H1 (cell line): ENCODE data around the gene EXD3. TPM values are rescaled to one million over a fixed set of nuclear protein-coding genes. Genes with fewer than 3 reads are reported as not detected.

ENCODE experiments used
- microRNA-seq, 2 experiments: library from miRNA; unstranded; fragments of <30 nt; microRNA quantifications; one replicate each; pipeline versions ENCODE4 to v1.2.0, GENCODE V29; 2016 to 2020; ENCODE audit warnings: borderline microRNAs expressed in 2 of 2, borderline number of aligned reads in 2 of 2, borderline replicate concordance in 1 of 2
- polyA plus RNA-seq, 7 experiments: library from polyadenylated mRNA; depleted of rRNA in 3 of 7; stranded (reverse) in 5 of 7; unstranded in 2 of 7; fragments of >200 nt in 5 of 7; fragments of 200-250 nt in 2 of 7; gene quantifications; 1 replicate in 5 of 7; 2 replicates in 1 of 7; 4 replicates in 1 of 7; pipeline versions ENCODE4 v1.2.1 to v1.2.3, GENCODE V29; 2011 to 2013; ENCODE audit warnings: missing spikeins in 2 of 7, mixed read lengths in 2 of 7
- total RNA-seq: library from RNA; stranded (reverse); fragmentation: NEBNext Ultra II Directional; extraction: Animal tissue kit (Norgen Biotek cat#: 25700); gene quantifications from 2 replicates; pipeline ENCODE4 v1.2.1, GENCODE V29; 2021

The EXD3 gene
- total and polyA plus RNA-seq, 2 of the 8 experiments (the other 6 are each of a cell fraction or from before 2014, with no cell fraction given), result 7.2 to 9.4 TPM

Small RNA genes lying within 50 kb of the gene (microRNA-seq; reads per million reads assigned to microRNA genes)
- 0.81 to 0.92 reads per million in 2 experiments for gene MIR7114

Other genes with a start within 250 kb of the EXD3 start
- gene ANAPC2, start 234.6 kb downstream of the EXD3 start, total RNA-seq, result 37.7 and 41.9 TPM in 2 replicates
- gene ANAPC2, start 234.6 kb downstream of the EXD3 start, polyA plus RNA-seq (2011; rRNA removed), result 30.2 and 44.3 TPM in 2 replicates
- 87.3 and 91.3 TPM in 2 replicates for gene SSNA1, start 234.5 kb downstream of the EXD3 start, total RNA-seq
- gene SSNA1, start 234.5 kb downstream of the EXD3 start, polyA plus RNA-seq (2011; rRNA removed), result 157 and 182 TPM in 2 replicates
- gene TPRN, start 222.4 kb downstream of the EXD3 start, total RNA-seq, result 23.2 and 27.2 TPM in 2 replicates
- 9.7 and 14.9 TPM in 2 replicates for gene TPRN, start 222.4 kb downstream of the EXD3 start, polyA plus RNA-seq (2011; rRNA removed)
- gene TMEM203, start 217.5 kb downstream of the EXD3 start, total RNA-seq, result 44.1 and 44.2 TPM in 2 replicates
- 57.1 and 67.1 TPM in 2 replicates for gene TMEM203, start 217.5 kb downstream of the EXD3 start, polyA plus RNA-seq (2011; rRNA removed)
- gene NDOR1, start 217.5 kb downstream of the EXD3 start, total RNA-seq, result 32.3 and 33.2 TPM in 2 replicates
- gene NDOR1, start 217.5 kb downstream of the EXD3 start, polyA plus RNA-seq (2011; rRNA removed), result 25.7 and 42.4 TPM in 2 replicates
- 7.7 and 8.9 TPM in 2 replicates for gene RNF208, start 200.9 kb downstream of the EXD3 start, total RNA-seq
- gene RNF208, start 200.9 kb downstream of the EXD3 start, polyA plus RNA-seq (2011; rRNA removed), result 2.7 and 4.8 TPM in 2 replicates
- 1.0 and 1.6 TPM in 2 replicates for gene CYSRT1, start 198.0 kb downstream of the EXD3 start, total RNA-seq
- gene CYSRT1, start 198.0 kb downstream of the EXD3 start, polyA plus RNA-seq (2011; rRNA removed), result 6.5 and 7.6 TPM in 2 replicates
- 0.17 TPM in 1 of 2 replicates, not detected in the other for gene RNF224, start 195.7 kb downstream of the EXD3 start, total RNA-seq
- gene RNF224, start 195.7 kb downstream of the EXD3 start, polyA plus RNA-seq (2011; rRNA removed), result 0.24 and 0.25 TPM in 2 replicates
- gene SLC34A3, start 192.3 kb downstream of the EXD3 start, total RNA-seq, result not detected in 2 replicates
- gene SLC34A3, start 192.3 kb downstream of the EXD3 start, polyA plus RNA-seq (2011; rRNA removed), result 0.06 and 0.08 TPM in 2 replicates
- 307 and 311 TPM in 2 replicates for gene TUBB4B, start 181.9 kb downstream of the EXD3 start, total RNA-seq
- gene TUBB4B, start 181.9 kb downstream of the EXD3 start, polyA plus RNA-seq (2011; rRNA removed), result 280 and 342 TPM in 2 replicates
- gene STPG3, start 171.9 kb downstream of the EXD3 start, total RNA-seq, result not detected in 2 replicates
- 0.14 TPM in 1 of 2 replicates, not detected in the other for gene STPG3, start 171.9 kb downstream of the EXD3 start, polyA plus RNA-seq (2011; rRNA removed)
- gene NELFB, start 167.8 kb downstream of the EXD3 start, total RNA-seq, result 70.8 and 78.0 TPM in 2 replicates
- 57.6 and 86.5 TPM in 2 replicates for gene NELFB, start 167.8 kb downstream of the EXD3 start, polyA plus RNA-seq (2011; rRNA removed)
- 9.2 and 9.3 TPM in 2 replicates for gene TOR4A, start 145.4 kb downstream of the EXD3 start, total RNA-seq
- gene TOR4A, start 145.4 kb downstream of the EXD3 start, polyA plus RNA-seq (2011; rRNA removed), result 8.4 and 11.4 TPM in 2 replicates
- 35.4 and 37.2 TPM in 2 replicates for gene NRARP, start 120.9 kb downstream of the EXD3 start, total RNA-seq
- 32.5 and 52.0 TPM in 2 replicates for gene NRARP, start 120.9 kb downstream of the EXD3 start, polyA plus RNA-seq (2011; rRNA removed)
- gene NOXA1, start 231 bp upstream of the EXD3 start, total RNA-seq, result 0.34 and 0.55 TPM in 2 replicates
- 0.91 and 1.5 TPM in 2 replicates for gene NOXA1, start 231 bp upstream of the EXD3 start, polyA plus RNA-seq (2011; rRNA removed)
- gene ENTPD8, start 18.2 kb upstream of the EXD3 start, total RNA-seq, result 0.33 and 0.48 TPM in 2 replicates
- 0.51 and 1.1 TPM in 2 replicates for gene ENTPD8, start 18.2 kb upstream of the EXD3 start, polyA plus RNA-seq (2011; rRNA removed)
- 55.5 and 56.7 TPM in 2 replicates for gene NSMF, start 36.2 kb upstream of the EXD3 start, total RNA-seq
- gene NSMF, start 36.2 kb upstream of the EXD3 start, polyA plus RNA-seq (2011; rRNA removed), result 65.1 and 90.8 TPM in 2 replicates
- gene PNPLA7, start 127.2 kb upstream of the EXD3 start, total RNA-seq, result 0.47 and 0.57 TPM in 2 replicates
- gene PNPLA7, start 127.2 kb upstream of the EXD3 start, polyA plus RNA-seq (2011; rRNA removed), result 0.35 and 0.36 TPM in 2 replicates
- gene MRPL41, start 128.7 kb upstream of the EXD3 start, total RNA-seq, result 47.2 and 49.4 TPM in 2 replicates
- 58.1 and 79.3 TPM in 2 replicates for gene MRPL41, start 128.7 kb upstream of the EXD3 start, polyA plus RNA-seq (2011; rRNA removed)
- 44.6 and 45.7 TPM in 2 replicates for gene DPH7, start 155.8 kb upstream of the EXD3 start, total RNA-seq
- gene DPH7, start 155.8 kb upstream of the EXD3 start, polyA plus RNA-seq (2011; rRNA removed), result 45.5 and 50.5 TPM in 2 replicates
- 58.5 and 58.7 TPM in 2 replicates for gene ZMYND19, start 167.3 kb upstream of the EXD3 start, total RNA-seq
- gene ZMYND19, start 167.3 kb upstream of the EXD3 start, polyA plus RNA-seq (2011; rRNA removed), result 42.4 and 54.0 TPM in 2 replicates
- gene ARRDC1, start 182.5 kb upstream of the EXD3 start, total RNA-seq, result 22.0 and 22.2 TPM in 2 replicates
- 58.4 and 94.0 TPM in 2 replicates for gene ARRDC1, start 182.5 kb upstream of the EXD3 start, polyA plus RNA-seq (2011; rRNA removed)
- gene EHMT1, start 195.8 kb upstream of the EXD3 start, total RNA-seq, result 163 and 171 TPM in 2 replicates
- gene EHMT1, start 195.8 kb upstream of the EXD3 start, polyA plus RNA-seq (2011; rRNA removed), result 95.7 and 143 TPM in 2 replicates